Right hindlimb (tissue), 1 donor: ENCODE data around the gene WFS1.
A peak's percentile ranks its signal among the peaks of the same experiment; 100 is the strongest.

Experiments used
- DNase-seq: peaks from one replicate; pipeline ENCODE4 v3.0.0-alpha.2; 2018

The WFS1 gene

GRCh38 chr4:6301732-6302442 lies 32.2 kb downstream of the WFS1 start:
- DNase-seq = no peak

- no peak for DNase-seq
Measured at GRCh38 chr4:6302869-6303268, 33.2 kb downstream of the WFS1 start.

- no peak for DNase-seq
Measured at GRCh38 chr4:6303943-6304342, 34.3 kb downstream of the WFS1 start.

- DNase-seq = no peak
Measured at GRCh38 chr4:6306299-6306698, 36.6 kb downstream of the WFS1 start.

- DNase-seq = no peak
Measured at GRCh38 chr4:6307230-6307629, 37.6 kb downstream of the WFS1 start.

- no peak for DNase-seq
Measured at GRCh38 chr4:6307891-6308290, 38.2 kb downstream of the WFS1 start.

- DNase-seq = peak; percentile 66
Measured at GRCh38 chr4:6308899-6309643, 39.4 kb downstream of the WFS1 start.

- DNase-seq = no peak
Measured at GRCh38 chr4:6309777-6310176, 40.1 kb downstream of the WFS1 start.

GRCh38 chr4:6313216-6313615 lies 43.6 kb downstream of the WFS1 start:
- DNase-seq = no peak

GRCh38 chr4:6316461-6317003 lies 46.9 kb downstream of the WFS1 start:
- no peak for DNase-seq

- no peak for DNase-seq
Measured at GRCh38 chr4:6318206-6318605, 48.6 kb downstream of the WFS1 start.

- DNase-seq = no peak
Measured at GRCh38 chr4:6319530-6320150, 50.0 kb downstream of the WFS1 start.

GRCh38 chr4:6320663-6321062 lies 51.0 kb downstream of the WFS1 start:
- DNase-seq = no peak

GRCh38 chr4:6321361-6321760 lies 51.7 kb downstream of the WFS1 start:
- no peak for DNase-seq

GRCh38 chr4:6322067-6322760 lies 52.6 kb downstream of the WFS1 start:
- no peak for DNase-seq

- DNase-seq = no peak
Measured at GRCh38 chr4:6322761-6323566, 53.3 kb downstream of the WFS1 start.

- no peak for DNase-seq
Measured at GRCh38 chr4:6324461-6324998, 54.9 kb downstream of the WFS1 start.

GRCh38 chr4:6324999-6325787 lies 55.5 kb downstream of the WFS1 start:
- DNase-seq = peak; percentile 36

GRCh38 chr4:6325788-6326290 lies 56.2 kb downstream of the WFS1 start:
- no peak for DNase-seq

- no peak for DNase-seq
Measured at GRCh38 chr4:6326312-6327060, 56.8 kb downstream of the WFS1 start.
